Hepatocyte (in vitro differentiated cells): Measurements from ENCODE around the gene C1orf167.

Experiments
- CTCF ChIP-seq: fragments of 200-600 bp; sonication (generic); IDR thresholded peaks from 2 replicates; pipeline ENCODE4 v1.5.1; 2016; ENCODE audit warnings: antibody characterized with exemption, mild to moderate bottlenecking; ENCODE audit not compliant: poor library complexity
- EZH2 ChIP-seq: fragments of 200-600 bp; sonication (generic); IDR thresholded peaks from 2 replicates; pipeline ENCODE4 v1.6.1; 2016; ENCODE audit warnings: antibody characterized with exemption, mild to moderate bottlenecking, borderline replicate concordance
- EZH2phosphoT487 ChIP-seq: fragments of 200-600 bp; sonication (generic); IDR thresholded peaks from one replicate; pipeline ENCODE4 v1.6.1; 2018; ENCODE audit warnings: antibody characterized with exemption, mild to moderate bottlenecking, low read depth, moderate library complexity; ENCODE audit not compliant: unreplicated experiment, severe bottlenecking

- TF ChIP-seq EZH2 (no peak), CTCF (no peak), EZH2phosphoT487 (no peak)
Observed at GRCh38 chr1:11835441-11836225, 73.6 kb downstream of the C1orf167 start.
